ENCODE data around the gene HAVCR2.

The HAVCR2 gene

GRCh38 chr5:157045601-157046000, 63.2 kb downstream of the HAVCR2 start:
- no peak for DNase-seq (ENCODE audit: low spot score)

- DNase-seq (ENCODE audit: low spot score): no peak
Measured at GRCh38 chr5:157038568-157039187, 70.2 kb downstream of the HAVCR2 start.

Measured in ecto neural progenitor cell (in vitro differentiated cells).